CD4-positive, alpha-beta T cell treated with Interleukin-6 for 4 hours (primary cell): ENCODE data around the gene GH2.
"Not testable (repeated sequence)": the region's sequence is repeated elsewhere in the genome, so short reads cannot be mapped to it uniquely, and the experiment has no call there.

Experiments used
- DNase-seq: peaks from one replicate; pipeline ENCODE4 v3.0.0-alpha.2; 2020; ENCODE audit warnings: mixed read lengths

The GH2 gene

GRCh38 chr17:63881935-63882601 lies at the start of gene GH2:
Gene GH2 (minus strand): TSS chr17:63881944. CDS start chr17:63881801, 143 bp downstream.
- peak; percentile 68 for DNase-seq

- DNase-seq: peak; percentile 83
Measured at GRCh38 chr17:63930951-63931575, 49.3 kb upstream of the GH2 start.

GRCh38 chr17:63929860-63930766 lies 48.4 kb upstream of the GH2 start:
- no peak for DNase-seq

- no peak for DNase-seq
Measured at GRCh38 chr17:63928966-63929695, 47.4 kb upstream of the GH2 start.

GRCh38 chr17:63928172-63928666 lies 46.5 kb upstream of the GH2 start:
- no peak for DNase-seq

GRCh38 chr17:63927464-63928171 lies 45.9 kb upstream of the GH2 start:
- no peak for DNase-seq

- no peak for DNase-seq
Measured at GRCh38 chr17:63926164-63926563, 44.4 kb upstream of the GH2 start.

- DNase-seq: no peak
Measured at GRCh38 chr17:63925615-63926014, 43.9 kb upstream of the GH2 start.

- DNase-seq: not testable (repeated sequence)
Measured at GRCh38 chr17:63922402-63922801, 40.7 kb upstream of the GH2 start.

GRCh38 chr17:63920779-63921178 lies 39.0 kb upstream of the GH2 start:
- DNase-seq: not testable (repeated sequence)

GRCh38 chr17:63920050-63920449 lies 38.3 kb upstream of the GH2 start:
- not testable (repeated sequence) for DNase-seq

- DNase-seq: peak; percentile 80
Measured at GRCh38 chr17:63919311-63919723, 37.6 kb upstream of the GH2 start.

GRCh38 chr17:63918789-63919305 lies 37.1 kb upstream of the GH2 start, which contains the start of gene GH1:
Gene GH1 (minus strand): TSS chr17:63918839. CDS start chr17:63918776, 63 bp downstream.
- not testable (repeated sequence) for DNase-seq

GRCh38 chr17:63918305-63918704 lies 36.6 kb upstream of the GH2 start:
- no peak for DNase-seq

GRCh38 chr17:63917646-63918045 lies 35.9 kb upstream of the GH2 start:
- DNase-seq: no peak

- not testable (repeated sequence) for DNase-seq
Measured at GRCh38 chr17:63917206-63917605, 35.5 kb upstream of the GH2 start.

- DNase-seq: no peak
Measured at GRCh38 chr17:63916566-63917185, 34.9 kb upstream of the GH2 start.

GRCh38 chr17:63915753-63916152 lies 34.0 kb upstream of the GH2 start:
- not testable (repeated sequence) for DNase-seq

- no peak for DNase-seq
Measured at GRCh38 chr17:63914471-63914870, 32.7 kb upstream of the GH2 start.

GRCh38 chr17:63911657-63912100 lies 29.9 kb upstream of the GH2 start:
- peak; percentile 66 for DNase-seq
